NCI-H2196 (cell line): ENCODE measurements around the gene SCN4B.

Experiments used
- DNase-seq: peaks from one replicate; lab custom pipeline; 2025; ENCODE audit not compliant: unreplicated experiment; lab: John Stamatoyannopoulos, UW

The SCN4B gene

GRCh38 chr11:118102721-118103261 is 49.8 kb downstream of the SCN4B start:
- no peak for DNase-seq

GRCh38 chr11:118100691-118101232 is 51.9 kb downstream of the SCN4B start:
- DNase-seq: no peak

GRCh38 chr11:118099838-118100556 is 52.6 kb downstream of the SCN4B start:
- no peak for DNase-seq

GRCh38 chr11:118098996-118099837 is 53.4 kb downstream of the SCN4B start:
- DNase-seq: no peak

- DNase-seq: no peak
Measured at GRCh38 chr11:118095967-118096367, 56.7 kb downstream of the SCN4B start.

- DNase-seq: no peak
Measured at GRCh38 chr11:118095493-118095892, 57.1 kb downstream of the SCN4B start.

DNA sequence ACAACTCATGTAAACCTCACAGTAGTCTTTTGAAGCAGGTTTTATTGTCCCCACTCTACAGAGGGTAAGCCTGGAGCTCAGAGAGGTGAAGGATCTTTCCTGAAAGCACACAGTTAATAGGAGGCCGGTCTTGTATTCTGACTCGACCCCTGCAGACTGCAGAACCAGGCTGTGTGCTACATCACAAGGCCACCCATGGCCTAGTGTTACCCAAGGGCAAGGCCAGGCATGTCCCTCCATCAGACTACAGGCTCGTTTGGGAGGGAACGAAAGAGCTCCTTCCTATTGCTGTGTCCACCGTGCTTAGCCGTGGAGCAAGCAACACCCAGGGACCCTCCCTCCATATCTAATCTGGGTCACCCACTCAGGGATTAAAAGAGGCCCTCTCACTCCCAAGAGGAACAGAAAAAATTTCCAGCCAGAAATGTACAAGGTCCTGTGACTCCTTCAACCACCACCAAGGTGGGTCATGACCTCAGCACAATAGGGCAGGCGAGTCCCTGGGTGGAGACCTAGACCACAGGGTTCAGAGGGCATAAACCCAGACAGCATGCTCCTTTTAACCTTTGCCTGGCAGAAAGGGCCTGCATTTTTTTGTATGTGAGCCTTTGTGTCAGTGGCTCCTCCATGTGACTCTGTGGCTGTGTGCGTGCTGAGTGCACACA is 59.6 kb downstream of the SCN4B start:
- no peak for DNase-seq

DNA sequence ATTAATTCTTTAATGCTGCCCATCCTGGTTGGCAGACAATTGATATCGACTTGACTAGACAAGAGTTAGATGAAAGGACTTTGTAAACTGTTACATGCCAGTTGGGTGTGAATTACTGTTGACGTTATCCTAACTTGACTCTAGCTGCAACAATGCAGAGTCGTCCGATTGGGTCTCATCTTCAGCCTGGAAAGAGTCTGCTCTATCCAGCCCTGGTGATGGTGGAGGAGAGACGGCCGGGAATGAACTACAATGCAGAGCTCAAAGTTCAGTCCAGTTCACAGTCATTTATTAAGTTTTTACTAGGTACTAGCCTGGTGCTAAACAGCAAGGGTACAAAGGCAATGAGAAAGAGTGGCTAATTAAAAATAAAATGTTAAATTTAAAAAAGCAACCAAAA is 60.9 kb downstream of the SCN4B start:
- no peak for DNase-seq

- no peak for DNase-seq
Measured at GRCh38 chr11:118090545-118091162, 62.0 kb downstream of the SCN4B start.

GRCh38 chr11:118088531-118088930 is 64.1 kb downstream of the SCN4B start:
- DNase-seq: no peak

GRCh38 chr11:118087931-118088330 is 64.7 kb downstream of the SCN4B start:
- DNase-seq: no peak

DNA sequence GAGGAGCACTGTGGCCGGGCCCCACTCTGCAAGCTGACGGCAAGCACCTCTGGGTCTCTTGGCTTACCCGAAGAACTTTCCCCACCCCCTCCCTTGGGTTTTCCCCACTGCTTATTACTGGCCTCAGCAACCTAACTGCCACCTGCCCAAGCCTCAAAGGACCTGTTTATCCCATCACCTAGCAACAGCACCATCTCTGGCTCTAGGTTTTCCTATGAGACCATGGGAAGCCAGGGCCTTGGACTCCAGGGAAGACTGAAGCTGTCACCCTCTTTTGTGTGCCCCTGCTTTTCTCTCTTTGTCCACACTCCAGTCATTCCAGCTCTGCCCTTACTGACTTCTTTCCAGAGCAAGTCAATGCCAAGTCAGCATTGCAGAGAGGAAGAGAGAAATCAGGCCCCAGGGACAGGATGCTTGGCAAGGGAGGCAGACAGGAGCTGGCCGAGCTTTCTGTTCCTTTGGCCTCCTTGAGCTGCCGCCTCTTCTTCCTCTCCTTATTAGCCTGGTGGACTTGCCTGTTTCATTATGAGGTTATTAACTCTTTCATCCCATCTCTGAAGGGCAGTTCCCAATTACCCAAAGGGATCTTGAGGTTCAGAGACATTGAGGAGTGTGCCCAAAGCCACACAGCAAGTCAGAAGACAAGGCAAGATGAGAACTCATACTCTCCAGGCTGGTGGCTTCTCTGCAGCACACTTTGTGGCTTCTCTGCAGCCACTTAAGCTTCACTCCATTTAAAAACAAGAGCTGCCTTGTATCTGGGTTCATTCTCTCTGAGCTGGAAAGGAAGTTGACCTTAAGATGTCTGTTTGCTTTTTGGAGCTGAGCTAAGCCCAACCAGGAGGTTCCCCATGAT is 65.5 kb downstream of the SCN4B start, which contains the start of gene SMIM35:
SMIM35 (minus strand) TSS at position 51 of the 856 bp plus-strand sequence. CDS start 206 bp downstream, outside the sequence.
- DNase-seq: peak; percentile 18

GRCh38 chr11:118084656-118085055 is 68.0 kb downstream of the SCN4B start:
- DNase-seq: no peak

DNA sequence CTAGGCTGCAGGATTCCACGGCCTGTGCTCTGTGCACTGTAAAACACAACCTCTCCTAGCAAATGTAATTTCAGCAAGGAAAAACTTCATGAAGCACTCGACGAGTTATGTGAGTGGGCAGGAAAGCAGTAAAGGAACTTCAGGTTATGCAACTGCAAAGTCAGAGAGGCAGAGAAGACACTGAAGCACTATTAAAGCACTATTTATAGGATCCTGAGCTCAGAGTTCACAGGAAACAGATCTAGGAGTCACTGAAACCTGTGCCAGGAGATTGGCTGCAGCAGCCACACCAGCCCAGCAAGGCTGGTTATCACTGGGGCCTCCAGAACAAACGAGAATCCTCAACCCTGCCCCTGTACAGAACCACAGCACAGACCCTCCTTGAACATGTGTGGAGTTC is 68.4 kb downstream of the SCN4B start:
- DNase-seq: no peak
